ENCODE measurements around the gene SLC29A2. TPM values are rescaled to one million over a fixed set of nuclear protein-coding genes. Genes with fewer than 3 reads are reported as not detected.

Gene SLC29A2
- total and polyA plus RNA-seq, 2 donors from 2014 or later: 10.4 to 17.5 TPM

DNA sequence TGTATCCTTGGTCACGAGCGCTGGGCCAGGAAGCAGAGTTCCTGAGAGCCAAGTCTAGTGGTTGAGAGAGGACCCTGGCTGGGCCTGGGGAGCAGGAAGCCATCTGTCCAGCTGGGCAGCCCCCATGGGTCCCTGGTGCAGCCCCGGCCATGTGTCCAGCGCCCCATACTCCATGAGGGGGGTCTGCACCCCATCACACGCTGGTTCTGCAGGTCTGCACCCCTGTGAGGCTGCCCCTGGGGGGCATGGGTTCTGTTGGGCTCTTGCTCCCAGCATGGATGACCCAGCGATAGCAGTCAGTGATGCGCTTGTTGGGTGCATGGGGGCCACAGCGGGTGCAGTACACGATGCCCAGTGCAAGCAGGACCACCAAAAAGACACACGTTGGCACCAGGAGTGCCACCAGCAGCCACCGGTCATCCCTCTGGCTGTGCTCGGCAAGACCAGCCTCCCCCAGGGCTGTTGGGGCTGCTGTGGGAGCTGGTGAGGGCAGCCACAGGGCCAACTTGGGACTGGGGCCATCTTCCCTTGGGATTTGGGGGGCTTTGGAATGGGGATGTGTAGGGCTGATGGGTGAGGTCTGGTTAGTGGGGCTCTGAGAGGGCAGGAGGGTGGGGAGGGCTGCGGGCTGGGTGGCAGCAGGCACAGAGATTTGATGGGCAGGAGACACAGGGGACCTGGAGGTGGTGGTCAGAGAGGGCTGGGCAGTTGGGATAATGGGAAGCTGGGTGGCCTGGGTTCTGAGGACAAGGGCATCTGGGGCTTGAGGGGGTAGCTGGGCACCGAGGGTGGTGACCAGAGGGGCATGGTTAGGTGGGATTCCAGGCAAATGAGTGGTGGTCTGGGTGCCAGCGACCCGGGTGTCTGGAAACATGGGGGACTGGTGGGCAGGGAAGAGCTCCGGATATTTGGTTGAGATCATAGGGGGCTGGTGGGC is 56.7 kb downstream of the SLC29A2 start:
- Histone ChIP-seq H3K9ac (ENCODE audit: low read length in 3 of 3) (peak overlapping the region in 1 of 3 donors; percentile 17), H3K27ac (ENCODE audit: low read depth in 2 of 2, low read length in 2 of 2) (peak overlapping the region in 1 of 2 donors; percentile 22), H3K4me1 (ENCODE audit: control insufficient read depth in 2 of 3, insufficient read depth in 2 of 3, low read depth in 1 of 3, low read length in 3 of 3) (peaks cover 0 to 16% (median 3%) of the 10 kb centered on the region in 3 donors), H3K9me3 (ENCODE audit: control insufficient read depth in 2 of 3, insufficient read depth in 1 of 3, low read length in 3 of 3) (no peaks in the 10 kb centered on the region), H3K4me3 (ENCODE audit: low read length in 3 of 3) (peak overlapping the region in 2 of 3 donors; percentile 53 to 68), H3K27me3 (ENCODE audit: control insufficient read depth, insufficient read depth, low read length) (no peaks in the 10 kb centered on the region), H3K36me3 (ENCODE audit: control insufficient read depth in 2 of 3, insufficient read depth in 3 of 3, low read length in 3 of 3) (no peaks in the 10 kb centered on the region)
- DNase-seq (peak in 2 of 5 donors; percentile 60 to 73), FAIRE-seq (no peak)
- TF ChIP-seq CTCF (IDR thresholded peaks at IDR 0.05; ENCODE audit: borderline replicate concordance, extremely low read depth, insufficient read depth): no peak
- intact Hi-C loops (cut with DNase I): no loop called here

GRCh38 chr11:66314186-66314501 is 57.4 kb downstream of the SLC29A2 start:
- intact Hi-C loops (cut with DNase I): no loop called here

DNA sequence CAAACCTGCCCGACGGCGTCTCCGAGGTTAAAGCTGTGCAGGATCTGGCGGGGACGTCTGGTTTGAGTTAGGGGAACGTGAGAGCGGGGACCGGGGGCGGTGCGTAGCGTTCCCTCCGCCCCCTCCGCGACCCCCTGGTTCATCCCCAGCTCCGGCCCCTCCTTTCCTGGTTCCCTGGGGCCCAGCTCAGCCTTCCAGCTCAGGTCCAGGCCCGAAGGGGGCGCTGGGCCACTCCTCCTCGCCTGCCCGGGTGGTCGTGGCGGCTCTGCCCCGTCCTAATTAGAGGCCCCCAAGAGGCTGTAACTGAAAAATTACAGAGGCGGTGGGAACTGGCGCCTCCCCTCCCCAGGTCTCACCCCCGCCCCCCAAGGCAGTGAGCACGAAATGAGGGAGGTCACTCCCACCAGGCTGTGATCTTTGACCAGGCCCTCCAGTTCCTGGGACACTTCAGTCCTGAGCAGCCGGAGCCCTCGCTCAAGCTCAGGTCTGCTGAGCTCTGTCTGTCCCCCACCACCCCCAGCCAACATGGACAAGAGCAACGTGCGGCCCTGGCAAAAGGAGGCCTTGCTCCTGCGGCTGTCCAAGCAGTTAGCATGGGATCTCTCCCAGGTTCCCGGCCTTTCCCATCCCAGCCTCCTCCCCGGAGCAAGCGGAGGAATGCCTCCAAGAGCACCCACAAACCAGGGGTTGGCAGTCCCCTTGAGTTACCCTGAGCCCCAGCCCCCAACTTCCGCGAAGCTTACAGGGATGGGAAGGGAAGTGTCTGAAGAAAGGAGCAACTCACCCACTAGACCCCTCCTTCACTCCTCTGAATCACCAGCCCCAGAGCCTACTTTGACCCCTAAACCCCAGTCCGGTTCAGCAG is 58.0 kb downstream of the SLC29A2 start:
- peak overlapping the region; percentile 28 to 82 (median 63) for H3K4me3 ChIP-seq (ENCODE audit: low read length in 3 of 3)
- FAIRE-seq: no peak

More at GRCh38 chr11:66314186-66314501, 57.4 kb downstream of the SLC29A2 start:
- Histone ChIP-seq H3K27me3 (ENCODE audit: control insufficient read depth, insufficient read depth, low read length) (no peaks in the 10 kb centered on the region), H3K4me1 (ENCODE audit: control insufficient read depth in 2 of 3, insufficient read depth in 2 of 3, low read depth in 1 of 3, low read length in 3 of 3) (peaks cover 0 to 16% (median 3%) of the 10 kb centered on the region in 3 donors), H3K9ac (ENCODE audit: low read length in 3 of 3) (peak overlapping the region in 2 of 3 donors; percentile 17 to 33), H3K9me3 (ENCODE audit: control insufficient read depth in 2 of 3, insufficient read depth in 1 of 3, low read length in 3 of 3) (no peaks in the 10 kb centered on the region), H3K4me3 (ENCODE audit: low read length in 3 of 3) (peak overlapping the region in 2 of 3 donors; percentile 44 to 63), H3K36me3 (ENCODE audit: control insufficient read depth in 2 of 3, insufficient read depth in 3 of 3, low read length in 3 of 3) (no peaks in the 10 kb centered on the region), H3K27ac (ENCODE audit: low read depth in 2 of 2, low read length in 2 of 2) (peak overlapping the region; percentile 57 to 59)
- DNase-seq (no peak), FAIRE-seq (no peak)
- TF ChIP-seq CTCF (IDR thresholded peaks at IDR 0.05; ENCODE audit: borderline replicate concordance, extremely low read depth, insufficient read depth): no peak

More for the DNA sequence above, 58.0 kb downstream of the SLC29A2 start:
- H3K9me3 ChIP-seq (ENCODE audit: control insufficient read depth in 2 of 3, insufficient read depth in 1 of 3, low read length in 3 of 3): no peaks in the 10 kb centered on the region
- peak overlapping the region; percentile 57 to 84 for H3K27ac ChIP-seq (ENCODE audit: low read depth in 2 of 2, low read length in 2 of 2)
- peak overlapping the region in 2 of 3 donors; percentile 33 to 65 for H3K9ac ChIP-seq (ENCODE audit: low read length in 3 of 3)
- peaks cover 0 to 12% (median 2%) of the 10 kb centered on the region in 3 donors for H3K4me1 ChIP-seq (ENCODE audit: control insufficient read depth in 2 of 3, insufficient read depth in 2 of 3, low read depth in 1 of 3, low read length in 3 of 3)
- no peaks in the 10 kb centered on the region for H3K36me3 ChIP-seq (ENCODE audit: control insufficient read depth in 2 of 3, insufficient read depth in 3 of 3, low read length in 3 of 3)
- DNase-seq: peak in 4 of 5 donors; percentile 73 to 94 (median 84)
- H3K27me3 ChIP-seq (ENCODE audit: control insufficient read depth, insufficient read depth, low read length): no peaks in the 10 kb centered on the region
- no peak for TF ChIP-seq CTCF (IDR thresholded peaks at IDR 0.05; ENCODE audit: borderline replicate concordance, extremely low read depth, insufficient read depth)
- intact Hi-C loops (cut with DNase I): no loop called here

Measured in kidney (tissue), 14 donors.